ENCODE data around the gene SLC38A1.

The SLC38A1 gene

DNA sequence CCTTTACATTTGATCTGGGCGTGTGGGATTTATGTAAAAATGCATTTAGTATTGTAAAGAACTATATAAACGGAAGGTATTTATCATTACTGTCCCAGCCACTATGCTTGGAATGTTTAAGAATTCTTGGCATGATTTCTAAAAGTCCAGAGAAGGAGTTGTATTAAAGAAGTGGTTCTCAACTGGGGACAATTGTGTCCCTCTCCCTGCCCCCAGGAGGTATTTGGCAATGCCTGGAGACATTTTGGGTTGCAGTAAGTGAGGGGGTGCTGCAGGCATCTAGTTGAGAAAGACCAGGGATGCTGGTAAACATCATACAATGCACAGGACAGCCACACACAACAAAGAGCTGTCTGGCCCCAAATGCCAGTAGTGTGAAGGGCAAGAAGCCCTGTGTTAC, 7.2 kb downstream of the SLC38A1 start:
- no peak for TF ChIP-seq MYC (IDR thresholded peaks at IDR 0.05; ENCODE audit: low read depth, low read length)
- no peak for TF ChIP-seq CTCF (IDR thresholded peaks at IDR 0.05; ENCODE audit: low read depth, low read length)
- no peak for TF ChIP-seq POLR2A (IDR thresholded peaks at IDR 0.05; ENCODE audit: extremely low read depth, insufficient read length)
- TF ChIP-seq, protein P1, sequence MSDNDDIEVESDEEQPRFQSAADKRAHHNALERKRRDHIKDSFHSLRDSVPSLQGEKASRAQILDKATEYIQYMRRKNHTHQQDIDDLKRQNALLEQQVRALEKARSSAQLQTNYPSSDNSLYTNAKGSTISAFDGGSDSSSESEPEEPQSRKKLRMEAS (IDR thresholded peaks at IDR 0.05; ENCODE audit: low read depth, low read length), result no peak
- no peak for DNase-seq (ENCODE audit: low read depth)
- H3K4me3 ChIP-seq (ENCODE audit: low read depth, low read length), result no peak overlapping the region

GRCh38 chr12:46260913-46261476, 7.8 kb downstream of the SLC38A1 start:
- no peak overlapping the region for H3K4me3 ChIP-seq (ENCODE audit: low read depth, low read length)
- no peak for DNase-seq (ENCODE audit: low read depth)
- TF ChIP-seq, protein P1 (IDR thresholded peaks at IDR 0.05; ENCODE audit: low read depth, low read length), result no peak
- TF ChIP-seq MYC (IDR thresholded peaks at IDR 0.05; ENCODE audit: low read depth, low read length) (no peak), POLR2A (IDR thresholded peaks at IDR 0.05; ENCODE audit: extremely low read depth, insufficient read length) (no peak), CTCF (IDR thresholded peaks at IDR 0.05; ENCODE audit: low read depth, low read length) (no peak)

GRCh38 chr12:46260124-46260912, 8.5 kb downstream of the SLC38A1 start:
- TF ChIP-seq CTCF (IDR thresholded peaks at IDR 0.05; ENCODE audit: low read depth, low read length) (no peak), POLR2A (IDR thresholded peaks at IDR 0.05; ENCODE audit: extremely low read depth, insufficient read length) (no peak)
- TF ChIP-seq, protein P1 (IDR thresholded peaks at IDR 0.05; ENCODE audit: low read depth, low read length), result no peak
- no peak for DNase-seq (ENCODE audit: low read depth)
- no peak overlapping the region for H3K4me3 ChIP-seq (ENCODE audit: low read depth, low read length)

GRCh38 chr12:46259713-46260112, 9.1 kb downstream of the SLC38A1 start:
- H3K4me3 ChIP-seq (ENCODE audit: low read depth, low read length), result no peak overlapping the region
- DNase-seq (ENCODE audit: low read depth), result peak; percentile 15

GRCh38 chr12:46259071-46259470, 9.8 kb downstream of the SLC38A1 start:
- no peak for DNase-seq (ENCODE audit: low read depth)
- TF ChIP-seq MYC (IDR thresholded peaks at IDR 0.05; ENCODE audit: low read depth, low read length) (no peak), POLR2A (IDR thresholded peaks at IDR 0.05; ENCODE audit: extremely low read depth, insufficient read length) (no peak), CTCF (IDR thresholded peaks at IDR 0.05; ENCODE audit: low read depth, low read length) (no peak)
- TF ChIP-seq, protein P1 (IDR thresholded peaks at IDR 0.05; ENCODE audit: low read depth, low read length), result no peak
- H3K4me3 ChIP-seq (ENCODE audit: low read depth, low read length), result no peak overlapping the region

More at GRCh38 chr12:46259713-46260112, 9.1 kb downstream of the SLC38A1 start:
- TF ChIP-seq, protein P1 (IDR thresholded peaks at IDR 0.05; ENCODE audit: low read depth, low read length), result no peak
- TF ChIP-seq MYC (IDR thresholded peaks at IDR 0.05; ENCODE audit: low read depth, low read length) (no peak), POLR2A (IDR thresholded peaks at IDR 0.05; ENCODE audit: extremely low read depth, insufficient read length) (no peak), CTCF (IDR thresholded peaks at IDR 0.05; ENCODE audit: low read depth, low read length) (no peak)

All from NB4 (cell line).